Stomach (tissue), 9 donors: ENCODE data around the gene NPAS3. TPM values are rescaled to one million over a fixed set of nuclear protein-coding genes. Genes with fewer than 3 reads are reported as not detected.

Experiments used
- DNase-seq, 2 donors: peaks; one replicate each; pipeline versions ENCODE4 v3.0.0 to v3.0.0-alpha.2; 2013 to 2019
- H3K27ac ChIP-seq, 5 donors: fragments of 200-600 bp in 4 of 5; sonication (generic) in 4 of 5; one replicate each; pipeline ENCODE4 v1.5.1; 2013 to 2019; ENCODE audit warnings: mild to moderate bottlenecking in 1 of 5, moderate library complexity in 1 of 5
- H3K27me3 ChIP-seq, 3 donors: fragments of 200-600 bp; sonication (generic); one replicate each; pipeline ENCODE4 v1.5.1; 2017 to 2019; ENCODE audit warnings: mixed run types in 1 of 3
- H3K36me3 ChIP-seq, 4 donors: fragments of 200-600 bp; sonication (generic); 1 replicate in 3 of 4; 2 replicates in 1 of 4; pipeline ENCODE4 v1.5.1; 2016 to 2019
- H3K4me1 ChIP-seq, 4 donors: fragments of 200-600 bp; sonication (generic); one replicate each; pipeline ENCODE4 v1.5.1; 2016 to 2019
- H3K4me3 ChIP-seq, 4 donors: fragments of 200-600 bp; sonication (generic) in 3 of 4; one replicate each; pipeline ENCODE4 v1.5.1; 2016 to 2019; ENCODE audit warnings: mild to moderate bottlenecking in 1 of 4
- H3K9me3 ChIP-seq, 4 donors: fragments of 200-600 bp; sonication (generic); one replicate each; pipeline ENCODE4 v1.5.1; 2016 to 2019
- CTCF ChIP-seq, 7 experiments: fragments of 450-650 bp in 4 of 7; fragments of 200-600 bp in 3 of 7; sonication (generic) in 3 of 7; IDR thresholded peaks; one replicate each; pipeline ENCODE4 v1.5.1; 2016 to 2019; ENCODE audit warnings: antibody characterized with exemption in 7 of 7, control low read depth in 2 of 7, mild to moderate bottlenecking in 1 of 7
- EP300 ChIP-seq: sonication (generic); formaldehyde crosslinking; IDR thresholded peaks from one replicate; pipeline ENCODE4 v1.6.1; 2017; ENCODE audit warnings: antibody characterized with exemption
- POLR2A ChIP-seq, 4 donors: fragments of 450-650 bp; IDR thresholded peaks; one replicate each; pipeline ENCODE4 v1.6.1; 2016; ENCODE audit warnings: antibody characterized with exemption in 4 of 4, control low read depth in 2 of 4, mild to moderate bottlenecking in 1 of 4, moderate library complexity in 1 of 4
- POLR2AphosphoS5 ChIP-seq, 3 donors: sonication (generic); formaldehyde crosslinking; IDR thresholded peaks; one replicate each; pipeline ENCODE4 v1.6.1; 2016; ENCODE audit warnings: antibody characterized with exemption in 3 of 3
- WGBS, 5 donors: extraction: QIAGEN DNeasy Blood & Tissue Kit in 3 of 5; methylation state at CpG; one replicate each; pipeline versions ENCODE4 v1.1.5 to v1.1.7; 2013 to 2018; 5-methylcytosine and 5-hydroxymethylcytosine counted together
- intact Hi-C: fragments of 100-400 bp; cut with DNase I; formaldehyde crosslinking; loops from one replicate; pipeline ENCODE4 v1.15.1; 2023; ENCODE audit warnings: low total_unique reads
- polyA plus RNA-seq, 3 donors: library from polyadenylated mRNA; stranded (reverse); fragments of 200-250 nt; gene quantifications; one replicate each; pipeline ENCODE4 v1.2.3, GENCODE V29; 2013
- total RNA-seq, 5 donors: library from RNA; depleted of rRNA; stranded (reverse); fragments of >200 nt; gene quantifications; one replicate each; pipeline versions ENCODE4 v1.1.0 to v1.2.3, GENCODE V29; 2014 to 2016
- donor health status: healthy with polysubstance abuse.
- donor health status: Bipolar disorder and iron deficiency.
- donor health status: healthy.

The NPAS3 gene
- total and polyA plus RNA-seq, 8 donors: under 0.01 to 7.9 (median 0.76) TPM; not detected in 1

- Histone ChIP-seq H3K27ac (no peak overlapping the region), H3K27me3 (no peaks in the 10 kb centered on the region), H3K4me1 (no peaks in the 10 kb centered on the region), H3K4me3 (no peak overlapping the region), H3K9me3 (no peaks in the 10 kb centered on the region), H3K36me3 (no peaks in the 10 kb centered on the region)
- intact Hi-C loops: no loop called here
- 94 to 100% (median 100%) methylated on average over 1 of the region's 1 CpG for WGBS, 5 donors
- DNase-seq: no peak
- no peak for TF ChIP-seq POLR2AphosphoS5 (IDR thresholded peaks at IDR 0.05)
- no peak for TF ChIP-seq EP300
- TF ChIP-seq POLR2A (IDR thresholded peaks at IDR 0.05): no peak
- no peak for TF ChIP-seq CTCF (IDR thresholded peaks at IDR 0.05)
Observed at GRCh38 chr14:32947081-32947480, 8.4 kb downstream of the NPAS3 start.

- no peak for DNase-seq
- intact Hi-C loops: no loop called here
- H3K27ac ChIP-seq: no peak overlapping the region
- H3K27me3 ChIP-seq: no peaks in the 10 kb centered on the region
- H3K36me3 ChIP-seq: no peaks in the 10 kb centered on the region
- no peak overlapping the region for H3K4me3 ChIP-seq
- TF ChIP-seq CTCF (IDR thresholded peaks at IDR 0.05) (no peak), POLR2A (IDR thresholded peaks at IDR 0.05) (no peak), POLR2AphosphoS5 (IDR thresholded peaks at IDR 0.05) (no peak), EP300 (no peak)
- no peaks in the 10 kb centered on the region for H3K4me1 ChIP-seq
- WGBS, 5 donors: 34 to 44% (median 40%) methylated on average over 2 of the region's 2 CpGs
- no peaks in the 10 kb centered on the region for H3K9me3 ChIP-seq
Observed at GRCh38 chr14:32947792-32948191, 9.1 kb downstream of the NPAS3 start.

- H3K36me3 ChIP-seq: no peaks in the 10 kb centered on the region
- no peak for DNase-seq
- H3K27me3 ChIP-seq: no peaks in the 10 kb centered on the region
- no peak for TF ChIP-seq EP300
- TF ChIP-seq POLR2AphosphoS5 (IDR thresholded peaks at IDR 0.05): no peak
- TF ChIP-seq POLR2A (IDR thresholded peaks at IDR 0.05): no peak
- no peak for TF ChIP-seq CTCF (IDR thresholded peaks at IDR 0.05)
- H3K9me3 ChIP-seq: no peaks in the 10 kb centered on the region
- H3K4me1 ChIP-seq: no peaks in the 10 kb centered on the region
- intact Hi-C loops: no loop called here
- no peak overlapping the region for H3K4me3 ChIP-seq
- WGBS, 5 donors: 43 to 74% (median 57%) methylated on average over 2 of the region's 2 CpGs
- H3K27ac ChIP-seq: no peak overlapping the region
Observed at GRCh38 chr14:32950584-32950983, 11.9 kb downstream of the NPAS3 start.

- Histone ChIP-seq H3K9me3 (no peaks in the 10 kb centered on the region), H3K4me3 (no peak overlapping the region), H3K27me3 (no peaks in the 10 kb centered on the region), H3K4me1 (no peaks in the 10 kb centered on the region), H3K36me3 (no peaks in the 10 kb centered on the region), H3K27ac (no peak overlapping the region)
- DNase-seq: no peak
- TF ChIP-seq POLR2A (IDR thresholded peaks at IDR 0.05) (no peak), EP300 (no peak), POLR2AphosphoS5 (IDR thresholded peaks at IDR 0.05) (no peak), CTCF (IDR thresholded peaks at IDR 0.05) (no peak)
- WGBS, 5 donors: 65 to 86% (median 81%) methylated on average over 3 of the region's 3 CpGs
- intact Hi-C loops: no loop called here
Observed at GRCh38 chr14:32967421-32967820, 28.7 kb downstream of the NPAS3 start.
